ENCODE results near the gene GRIK1.

The GRIK1 gene

DNA sequence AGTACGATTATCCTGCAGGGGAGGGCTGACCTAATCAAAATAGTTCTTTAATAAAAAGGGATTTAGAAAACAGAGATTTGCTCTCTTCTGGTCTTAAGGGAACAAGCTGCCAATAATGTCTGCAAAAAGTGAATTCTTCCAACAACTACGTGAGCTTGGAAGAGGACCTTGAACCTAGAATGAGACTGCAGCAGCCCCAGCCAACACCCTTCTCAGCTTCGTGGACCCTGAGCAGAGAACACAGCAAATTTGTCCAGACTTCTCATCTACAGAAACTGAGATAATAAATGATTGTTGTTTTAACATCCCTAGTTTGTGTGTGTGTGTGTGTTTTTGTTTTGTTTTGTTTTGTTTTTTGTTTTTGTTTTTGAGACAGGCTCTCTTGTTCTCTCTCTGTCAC, 309.4 kb downstream of the GRIK1 start:
- Histone ChIP-seq H3K4me1 (ENCODE audit: control insufficient read depth in 2 of 2, insufficient read depth in 1 of 2, low read depth in 1 of 2, low read length in 2 of 2) (no peaks in the 10 kb centered on the region), H2AFZ (ENCODE audit: low read length) (no peak overlapping the region), H4K8ac (ENCODE audit: low read depth, low read length) (no peak overlapping the region), H2BK120ac (ENCODE audit: low read depth, low read length) (no peak overlapping the region), H3K4me3 (ENCODE audit: low read length in 2 of 2) (no peak overlapping the region), H4K91ac (ENCODE audit: low read depth, low read length, poor library complexity) (no peak overlapping the region), H3K36me3 (replicated peaks in 1 of 2; ENCODE audit: control insufficient read depth in 2 of 2, insufficient read depth in 2 of 2, low read length in 2 of 2) (no peaks in the 10 kb centered on the region), H3K4me2 (ENCODE audit: insufficient read depth, low read length, poor library complexity, severe bottlenecking) (no peak overlapping the region), H3K4ac (ENCODE audit: low read length) (no peak overlapping the region), H3K9me3 (replicated peaks in 1 of 2; ENCODE audit: control insufficient read depth in 2 of 2, insufficient read depth in 1 of 2, low read depth in 1 of 2, low read length in 2 of 2) (no peaks in the 10 kb centered on the region), H2BK5ac (ENCODE audit: low read length) (no peak overlapping the region), H2BK12ac (ENCODE audit: low read length) (no peak overlapping the region), H3K14ac (ENCODE audit: low read length) (no peak overlapping the region), H3K23ac (ENCODE audit: low read depth, low read length, poor library complexity) (no peak overlapping the region), H3K27me3 (ENCODE audit: control insufficient read depth in 3 of 3, insufficient read depth in 3 of 3, low read depth in 1 of 3, low read length in 3 of 3) (no peaks in the 10 kb centered on the region), H2AK5ac (ENCODE audit: low read depth, low read length) (no peak overlapping the region), H3K9ac (ENCODE audit: low read depth, low read length, poor library complexity) (no peak overlapping the region), H3K27ac (replicated peaks; ENCODE audit: low read length) (no peak overlapping the region), H3K79me1 (ENCODE audit: low read depth, low read length) (no peaks in the 10 kb centered on the region), H3K18ac (ENCODE audit: low read length) (no peak overlapping the region), H2BK15ac (ENCODE audit: low read length) (no peak overlapping the region)
- WGBS, 2 donors (ENCODE audit: extremely low coverage in 2 of 2, insufficient read length in 2 of 2, insufficient replicate concordance in 1 of 2): no CpG with 5 or more reads among the region's 3 CpGs
- no peak for DNase-seq (ENCODE audit: low spot score)

DNA sequence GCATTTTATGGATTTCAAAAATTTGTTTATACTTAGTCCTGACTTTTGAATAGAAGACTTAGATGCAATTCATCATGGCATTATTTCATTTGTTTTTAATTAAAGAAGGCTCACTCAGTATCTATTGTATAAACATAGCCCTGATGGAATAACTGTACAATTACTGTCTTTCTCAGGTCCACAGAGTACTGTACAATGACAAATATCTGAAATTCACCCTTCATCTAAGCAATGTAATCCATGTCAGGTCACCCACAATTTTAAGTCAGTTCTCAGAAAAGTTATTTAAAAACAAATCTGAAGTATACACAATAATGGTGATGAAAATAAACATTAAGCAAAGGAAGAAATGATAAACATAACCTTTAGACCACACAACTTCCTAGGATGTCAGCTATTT, 311.9 kb downstream of the GRIK1 start:
- no peak overlapping the region for H3K4me2 ChIP-seq (ENCODE audit: insufficient read depth, low read length, poor library complexity, severe bottlenecking)
- no peak overlapping the region for H3K18ac ChIP-seq (ENCODE audit: low read length)
- no peak overlapping the region for H2BK12ac ChIP-seq (ENCODE audit: low read length)
- H3K36me3 ChIP-seq (replicated peaks in 1 of 2; ENCODE audit: control insufficient read depth in 2 of 2, insufficient read depth in 2 of 2, low read length in 2 of 2): no peaks in the 10 kb centered on the region
- H2AK5ac ChIP-seq (ENCODE audit: low read depth, low read length): no peak overlapping the region
- no peak overlapping the region for H2BK15ac ChIP-seq (ENCODE audit: low read length)
- no peaks in the 10 kb centered on the region for H3K4me1 ChIP-seq (ENCODE audit: control insufficient read depth in 2 of 2, insufficient read depth in 1 of 2, low read depth in 1 of 2, low read length in 2 of 2)
- no peak overlapping the region for H3K4ac ChIP-seq (ENCODE audit: low read length)
- DNase-seq (ENCODE audit: low spot score): no peak
- H3K27me3 ChIP-seq (ENCODE audit: control insufficient read depth in 3 of 3, insufficient read depth in 3 of 3, low read depth in 1 of 3, low read length in 3 of 3): no peaks in the 10 kb centered on the region
- no peak overlapping the region for H3K27ac ChIP-seq (replicated peaks; ENCODE audit: low read length)
- no peak overlapping the region for H3K4me3 ChIP-seq (ENCODE audit: low read length in 2 of 2)
- no peak overlapping the region for H4K91ac ChIP-seq (ENCODE audit: low read depth, low read length, poor library complexity)
- no peak overlapping the region for H3K9ac ChIP-seq (ENCODE audit: low read depth, low read length, poor library complexity)
- no peak overlapping the region for H3K23ac ChIP-seq (ENCODE audit: low read depth, low read length, poor library complexity)
- no peak overlapping the region for H3K14ac ChIP-seq (ENCODE audit: low read length)
- no peaks in the 10 kb centered on the region for H3K9me3 ChIP-seq (replicated peaks in 1 of 2; ENCODE audit: control insufficient read depth in 2 of 2, insufficient read depth in 1 of 2, low read depth in 1 of 2, low read length in 2 of 2)
- H3K79me1 ChIP-seq (ENCODE audit: low read depth, low read length): no peaks in the 10 kb centered on the region
- no peak overlapping the region for H2AFZ ChIP-seq (ENCODE audit: low read length)
- no peak overlapping the region for H2BK5ac ChIP-seq (ENCODE audit: low read length)
- H2BK120ac ChIP-seq (ENCODE audit: low read depth, low read length): no peak overlapping the region
- H4K8ac ChIP-seq (ENCODE audit: low read depth, low read length): no peak overlapping the region

DNA sequence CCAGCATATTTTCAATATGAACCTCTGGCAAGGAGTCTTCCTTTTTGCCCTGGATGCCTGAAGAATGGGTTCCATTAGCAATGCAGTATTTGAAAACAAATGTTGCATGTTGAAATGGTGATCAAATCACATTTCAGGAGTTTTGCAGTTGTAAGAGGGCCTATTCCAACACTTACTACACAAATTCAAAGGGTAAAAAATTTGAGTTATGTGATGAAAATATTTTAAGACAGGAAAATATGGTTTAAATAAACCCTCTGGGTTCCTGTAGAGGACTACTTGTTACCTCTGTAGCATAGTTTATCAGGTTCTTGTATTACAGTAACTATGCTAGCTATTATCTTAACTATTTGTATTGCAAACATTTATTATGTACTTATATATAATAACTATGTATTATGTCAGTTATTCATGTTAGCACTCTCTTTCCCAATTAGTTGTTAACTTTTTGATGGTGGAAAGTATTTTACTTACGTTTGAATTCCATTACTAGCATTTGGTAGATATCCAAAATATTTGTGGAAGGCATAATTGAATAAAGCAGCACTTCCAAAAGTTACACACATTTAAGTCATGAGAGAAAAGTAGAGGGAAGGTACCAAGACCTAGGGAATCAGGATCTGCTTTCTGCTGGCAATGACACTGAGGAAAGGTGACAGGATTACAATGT, 312.9 kb downstream of the GRIK1 start:
- Histone ChIP-seq H2AK5ac (ENCODE audit: low read depth, low read length) (no peak overlapping the region), H3K4ac (ENCODE audit: low read length) (no peak overlapping the region), H3K27ac (replicated peaks; ENCODE audit: low read length) (no peak overlapping the region), H4K8ac (ENCODE audit: low read depth, low read length) (no peak overlapping the region), H3K79me1 (ENCODE audit: low read depth, low read length) (no peaks in the 10 kb centered on the region), H2BK120ac (ENCODE audit: low read depth, low read length) (no peak overlapping the region), H3K4me3 (ENCODE audit: low read length in 2 of 2) (no peak overlapping the region), H3K14ac (ENCODE audit: low read length) (no peak overlapping the region), H3K18ac (ENCODE audit: low read length) (no peak overlapping the region), H2BK12ac (ENCODE audit: low read length) (no peak overlapping the region), H3K23ac (ENCODE audit: low read depth, low read length, poor library complexity) (no peak overlapping the region), H3K4me1 (ENCODE audit: control insufficient read depth in 2 of 2, insufficient read depth in 1 of 2, low read depth in 1 of 2, low read length in 2 of 2) (no peaks in the 10 kb centered on the region), H3K36me3 (replicated peaks in 1 of 2; ENCODE audit: control insufficient read depth in 2 of 2, insufficient read depth in 2 of 2, low read length in 2 of 2) (no peaks in the 10 kb centered on the region), H2BK15ac (ENCODE audit: low read length) (no peak overlapping the region), H3K27me3 (ENCODE audit: control insufficient read depth in 3 of 3, insufficient read depth in 3 of 3, low read depth in 1 of 3, low read length in 3 of 3) (no peaks in the 10 kb centered on the region), H2BK5ac (ENCODE audit: low read length) (no peak overlapping the region), H3K9ac (ENCODE audit: low read depth, low read length, poor library complexity) (no peak overlapping the region), H4K91ac (ENCODE audit: low read depth, low read length, poor library complexity) (no peak overlapping the region), H3K9me3 (replicated peaks in 1 of 2; ENCODE audit: control insufficient read depth in 2 of 2, insufficient read depth in 1 of 2, low read depth in 1 of 2, low read length in 2 of 2) (no peaks in the 10 kb centered on the region), H3K4me2 (ENCODE audit: insufficient read depth, low read length, poor library complexity, severe bottlenecking) (no peak overlapping the region), H2AFZ (ENCODE audit: low read length) (no peak overlapping the region)
- no peak for DNase-seq (ENCODE audit: low spot score)
- no CpG with 5 or more reads among the region's 1 CpG for WGBS, 2 donors (ENCODE audit: extremely low coverage in 2 of 2, insufficient read length in 2 of 2, insufficient replicate concordance in 1 of 2)

DNA sequence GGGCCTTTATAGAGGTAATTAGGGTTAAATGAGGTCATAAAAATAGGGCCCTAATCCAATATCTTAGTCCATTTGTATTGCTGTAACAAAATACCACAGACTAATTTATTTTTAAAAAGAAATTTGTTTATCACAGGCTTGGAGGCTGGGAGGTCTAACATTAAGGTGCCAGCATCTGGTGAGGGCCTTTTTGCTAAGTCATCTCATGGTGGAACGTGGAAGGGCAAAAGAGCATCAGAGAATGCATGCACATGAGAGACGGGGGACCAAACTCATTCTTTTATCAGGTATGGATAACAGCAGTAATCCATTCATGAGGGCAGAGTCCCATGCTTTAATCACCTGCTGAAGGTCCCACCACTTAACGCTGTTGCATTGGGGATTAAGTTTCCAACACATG, 313.8 kb downstream of the GRIK1 start:
- Histone ChIP-seq H3K36me3 (replicated peaks in 1 of 2; ENCODE audit: control insufficient read depth in 2 of 2, insufficient read depth in 2 of 2, low read length in 2 of 2) (no peaks in the 10 kb centered on the region), H3K27me3 (ENCODE audit: control insufficient read depth in 3 of 3, insufficient read depth in 3 of 3, low read depth in 1 of 3, low read length in 3 of 3) (no peaks in the 10 kb centered on the region), H3K4ac (ENCODE audit: low read length) (no peak overlapping the region), H3K27ac (replicated peaks; ENCODE audit: low read length) (no peak overlapping the region), H2BK5ac (ENCODE audit: low read length) (no peak overlapping the region), H3K18ac (ENCODE audit: low read length) (no peak overlapping the region), H3K23ac (ENCODE audit: low read depth, low read length, poor library complexity) (no peak overlapping the region), H3K4me1 (ENCODE audit: control insufficient read depth in 2 of 2, insufficient read depth in 1 of 2, low read depth in 1 of 2, low read length in 2 of 2) (no peaks in the 10 kb centered on the region), H2BK120ac (ENCODE audit: low read depth, low read length) (no peak overlapping the region), H2BK12ac (ENCODE audit: low read length) (no peak overlapping the region), H3K4me2 (ENCODE audit: insufficient read depth, low read length, poor library complexity, severe bottlenecking) (no peak overlapping the region), H2BK15ac (ENCODE audit: low read length) (no peak overlapping the region), H3K79me1 (ENCODE audit: low read depth, low read length) (no peaks in the 10 kb centered on the region), H4K91ac (ENCODE audit: low read depth, low read length, poor library complexity) (no peak overlapping the region), H2AK5ac (ENCODE audit: low read depth, low read length) (no peak overlapping the region), H3K14ac (ENCODE audit: low read length) (no peak overlapping the region), H4K8ac (ENCODE audit: low read depth, low read length) (no peak overlapping the region), H3K9me3 (replicated peaks in 1 of 2; ENCODE audit: control insufficient read depth in 2 of 2, insufficient read depth in 1 of 2, low read depth in 1 of 2, low read length in 2 of 2) (no peaks in the 10 kb centered on the region), H3K4me3 (ENCODE audit: low read length in 2 of 2) (no peak overlapping the region), H3K9ac (ENCODE audit: low read depth, low read length, poor library complexity) (no peak overlapping the region), H2AFZ (ENCODE audit: low read length) (no peak overlapping the region)
- DNase-seq (ENCODE audit: low spot score): no peak
- WGBS, 2 donors (ENCODE audit: extremely low coverage in 2 of 2, insufficient read length in 2 of 2, insufficient replicate concordance in 1 of 2): no CpG with 5 or more reads among the region's 3 CpGs

Measured in neuronal stem cell (in vitro differentiated cells).